ENCODE results near the gene ASXL3. TPM values are rescaled to one million over a fixed set of nuclear protein-coding genes. Genes with fewer than 3 reads are reported as not detected.

ASXL3 gene
- total and polyA plus RNA-seq, 2 experiments from 2014 or later, result 6.1 to 10.0 TPM

DNA sequence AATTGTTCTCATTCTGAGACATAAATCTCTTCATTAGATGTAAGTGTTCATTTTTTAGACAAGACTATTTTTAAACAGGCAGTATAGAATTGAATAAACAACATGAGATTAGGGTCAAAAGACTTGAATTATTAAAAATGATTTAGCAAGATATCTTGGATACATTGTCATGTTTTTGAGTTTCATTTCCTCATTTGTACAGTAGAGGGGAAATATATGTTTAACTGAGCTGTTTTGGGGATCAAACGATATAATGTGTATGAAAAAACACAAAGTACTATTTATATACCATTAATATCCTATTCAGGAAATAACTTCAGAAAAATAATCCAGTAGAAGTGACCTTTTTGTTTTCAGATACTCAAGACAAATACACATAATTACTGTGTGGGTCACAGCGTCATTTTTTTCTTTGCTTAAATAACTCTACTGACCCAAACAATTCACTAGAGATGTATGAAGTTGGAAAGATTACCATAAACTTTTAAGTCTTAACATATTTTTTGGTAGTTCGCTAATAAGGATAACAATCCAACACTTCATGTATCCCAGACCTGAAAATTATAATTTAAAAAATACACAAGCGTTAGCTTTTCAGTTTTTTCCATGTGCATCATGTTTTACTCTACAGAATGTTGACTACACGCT lies 896 bp upstream of the ASXL3 start:
- Histone ChIP-seq H3K9me3 (ENCODE audit: low read depth) (no peaks in the 10 kb centered on the region), H3K4me3 (peak overlapping the region; percentile 58), H3K36me3 (no peaks in the 10 kb centered on the region), H3K27me3 (no peaks in the 10 kb centered on the region), H3K4me1 (ENCODE audit: low read depth) (peaks cover 17% of the 10 kb centered on the region), H3K27ac (peak overlapping the region; percentile 87)
- no peak for DNase-seq (ENCODE audit: low read depth in 1 of 2, low spot score in 1 of 2)
- TF ChIP-seq, protein P1, sequence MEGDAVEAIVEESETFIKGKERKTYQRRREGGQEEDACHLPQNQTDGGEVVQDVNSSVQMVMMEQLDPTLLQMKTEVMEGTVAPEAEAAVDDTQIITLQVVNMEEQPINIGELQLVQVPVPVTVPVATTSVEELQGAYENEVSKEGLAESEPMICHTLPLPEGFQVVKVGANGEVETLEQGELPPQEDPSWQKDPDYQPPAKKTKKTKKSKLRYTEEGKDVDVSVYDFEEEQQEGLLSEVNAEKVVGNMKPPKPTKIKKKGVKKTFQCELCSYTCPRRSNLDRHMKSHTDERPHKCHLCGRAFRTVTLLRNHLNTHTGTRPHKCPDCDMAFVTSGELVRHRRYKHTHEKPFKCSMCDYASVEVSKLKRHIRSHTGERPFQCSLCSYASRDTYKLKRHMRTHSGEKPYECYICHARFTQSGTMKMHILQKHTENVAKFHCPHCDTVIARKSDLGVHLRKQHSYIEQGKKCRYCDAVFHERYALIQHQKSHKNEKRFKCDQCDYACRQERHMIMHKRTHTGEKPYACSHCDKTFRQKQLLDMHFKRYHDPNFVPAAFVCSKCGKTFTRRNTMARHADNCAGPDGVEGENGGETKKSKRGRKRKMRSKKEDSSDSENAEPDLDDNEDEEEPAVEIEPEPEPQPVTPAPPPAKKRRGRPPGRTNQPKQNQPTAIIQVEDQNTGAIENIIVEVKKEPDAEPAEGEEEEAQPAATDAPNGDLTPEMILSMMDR (IDR thresholded peaks at IDR 0.05; ENCODE audit: low read depth, low read length), result no peak

DNA sequence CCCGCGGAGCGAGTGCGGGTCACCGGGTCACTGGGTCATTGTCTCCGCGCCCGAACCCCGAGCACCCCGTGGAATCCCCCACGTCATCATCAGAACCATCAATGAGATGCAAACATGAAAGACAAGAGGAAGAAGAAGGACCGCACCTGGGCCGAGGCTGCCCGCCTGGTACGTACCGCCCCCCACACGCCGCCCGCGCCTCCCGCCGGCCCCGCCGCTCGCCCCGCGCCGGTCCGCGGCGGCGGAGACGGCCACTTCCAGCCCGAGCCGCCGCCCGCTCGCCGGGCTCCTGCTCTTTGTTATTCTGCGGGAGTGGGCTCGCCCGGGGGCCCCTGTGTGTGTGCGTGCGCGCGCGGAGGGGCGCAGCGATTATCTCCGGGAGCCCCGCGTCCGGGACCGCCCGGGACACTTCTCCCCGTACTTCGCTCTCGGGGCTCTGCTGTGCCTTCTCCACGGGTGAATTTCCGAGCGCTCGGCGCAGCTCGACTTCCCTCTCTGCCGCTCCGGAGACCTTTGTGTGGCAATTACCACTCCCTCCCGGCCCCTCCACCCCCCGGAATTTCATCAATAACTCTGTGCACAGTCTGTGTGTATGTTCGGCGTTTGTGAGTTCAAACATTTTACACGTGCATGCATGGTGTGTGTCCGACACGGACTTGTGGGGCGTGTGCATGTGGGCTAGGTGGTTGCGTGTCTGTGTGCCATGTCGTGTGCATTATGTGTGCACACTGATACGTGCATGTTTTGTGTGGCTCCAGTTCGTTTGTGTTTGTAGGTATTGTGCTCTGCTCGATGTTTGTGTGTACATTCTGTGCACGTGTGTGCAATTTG lies 714 bp downstream of the ASXL3 start:
- Histone ChIP-seq H3K27me3 (no peaks in the 10 kb centered on the region), H3K36me3 (no peaks in the 10 kb centered on the region), H3K27ac (peak overlapping the region; percentile 92), H3K9me3 (ENCODE audit: low read depth) (no peaks in the 10 kb centered on the region), H3K4me1 (ENCODE audit: low read depth) (peaks cover 32% of the 10 kb centered on the region), H3K4me3 (peak overlapping the region; percentile 71)
- TF ChIP-seq, protein P1 (IDR thresholded peaks at IDR 0.05; ENCODE audit: low read depth, low read length), result no peak
- DNase-seq (ENCODE audit: low read depth in 1 of 2, low spot score in 1 of 2), result peak in 1 of 2 donors; percentile 73

DNA sequence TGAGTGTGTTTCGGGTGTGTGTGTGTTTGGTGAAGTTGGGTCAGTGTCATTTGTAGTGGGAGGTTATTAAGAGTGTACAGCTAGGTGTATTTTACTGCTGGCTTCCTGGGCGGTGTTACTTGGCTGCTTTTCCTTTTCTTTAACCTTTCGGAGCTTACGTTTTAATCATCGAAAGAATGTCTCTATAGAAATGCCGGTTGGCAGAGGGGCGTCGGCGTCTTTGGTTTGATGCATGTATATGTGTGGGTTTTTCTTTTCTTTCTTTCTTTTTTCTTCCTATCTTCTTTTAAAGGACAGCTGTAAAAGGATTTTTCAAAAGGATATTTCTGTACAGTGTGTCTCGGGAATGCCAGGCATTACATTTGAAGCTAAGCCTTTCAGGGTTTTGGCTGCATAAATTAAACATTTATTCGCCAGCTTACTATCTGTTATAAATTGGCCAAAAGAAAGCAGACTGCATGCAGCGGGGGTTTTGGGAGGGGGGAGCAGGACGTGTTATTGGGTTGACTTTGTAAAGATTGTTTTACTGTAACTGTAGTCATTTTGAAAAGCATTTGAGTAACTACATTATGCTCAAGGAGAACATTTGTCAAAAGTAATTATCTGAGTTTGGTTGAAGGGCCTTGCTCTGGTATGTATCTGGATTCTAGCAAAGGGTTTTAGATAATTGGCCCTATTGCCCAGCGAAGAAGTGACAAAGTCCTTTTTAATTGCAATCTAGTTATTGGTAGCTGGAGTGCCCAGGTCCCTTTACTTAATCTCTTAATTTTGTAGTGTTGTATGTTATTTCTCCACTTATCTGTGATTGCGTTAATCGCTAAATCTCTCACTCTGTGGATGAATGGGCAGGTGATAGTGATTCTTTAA lies 1.6 kb downstream of the ASXL3 start:
- peak overlapping the region; percentile 71 for H3K4me3 ChIP-seq
- no peaks in the 10 kb centered on the region for H3K9me3 ChIP-seq (ENCODE audit: low read depth)
- no peaks in the 10 kb centered on the region for H3K27me3 ChIP-seq
- H3K36me3 ChIP-seq, result no peaks in the 10 kb centered on the region
- H3K4me1 ChIP-seq (ENCODE audit: low read depth), result peaks cover 35% of the 10 kb centered on the region
- peak overlapping the region; percentile 92 for H3K27ac ChIP-seq
- TF ChIP-seq, protein P1 (IDR thresholded peaks at IDR 0.05; ENCODE audit: low read depth, low read length), result no peak
- DNase-seq (ENCODE audit: low read depth in 1 of 2, low spot score in 1 of 2), result peak in 1 of 2 donors; percentile 30

DNA sequence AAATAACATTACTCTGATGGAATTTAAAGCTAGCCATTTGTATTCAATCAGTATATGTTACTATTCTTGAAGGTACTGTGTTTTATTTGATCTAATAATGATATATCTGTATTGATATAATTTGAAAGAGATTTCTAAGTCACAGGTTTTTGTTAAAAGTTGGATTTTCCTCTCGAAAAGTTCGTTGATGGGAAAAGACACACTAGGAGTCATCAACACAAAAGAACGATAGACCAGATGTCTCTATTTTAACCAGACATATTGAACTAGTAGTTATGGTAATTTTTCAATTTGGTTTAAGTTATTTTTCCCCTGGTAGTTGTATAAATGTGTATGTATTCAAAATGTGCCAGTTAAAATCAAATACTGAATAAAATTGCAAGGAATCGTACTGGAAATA lies 2.5 kb downstream of the ASXL3 start:
- DNase-seq (ENCODE audit: low read depth in 1 of 2, low spot score in 1 of 2), result no peak
- Histone ChIP-seq H3K4me1 (ENCODE audit: low read depth) (peaks cover 38% of the 10 kb centered on the region), H3K36me3 (no peaks in the 10 kb centered on the region), H3K4me3 (no peak overlapping the region), H3K27me3 (no peaks in the 10 kb centered on the region), H3K9me3 (ENCODE audit: low read depth) (no peaks in the 10 kb centered on the region), H3K27ac (no peak overlapping the region)
- TF ChIP-seq, protein P1 (IDR thresholded peaks at IDR 0.05; ENCODE audit: low read depth, low read length), result no peak

DNA sequence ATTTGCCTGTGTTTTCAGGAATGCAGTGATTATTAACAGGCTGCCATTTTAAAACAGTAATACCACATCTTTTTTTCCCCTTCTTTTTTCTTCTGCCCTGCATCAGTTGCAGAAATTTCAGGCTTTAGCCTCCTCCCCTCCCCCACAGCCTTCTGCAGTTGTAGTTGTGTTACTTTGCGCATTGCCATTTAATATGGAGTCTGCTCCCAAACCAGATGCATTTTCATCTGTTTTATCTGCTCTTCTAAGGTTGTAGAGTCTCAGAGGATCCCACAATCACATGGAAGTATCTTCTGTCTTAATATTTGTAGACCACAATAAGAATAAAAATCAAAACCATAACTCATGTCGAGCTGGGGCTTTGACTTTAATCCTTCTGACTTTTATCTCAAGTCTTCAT lies 3.8 kb downstream of the ASXL3 start:
- H3K9me3 ChIP-seq (ENCODE audit: low read depth), result no peaks in the 10 kb centered on the region
- peaks cover 38% of the 10 kb centered on the region for H3K4me1 ChIP-seq (ENCODE audit: low read depth)
- H3K36me3 ChIP-seq, result no peaks in the 10 kb centered on the region
- DNase-seq (ENCODE audit: low read depth in 1 of 2, low spot score in 1 of 2), result peak in 1 of 2 donors; percentile 46
- peak overlapping the region; percentile 6 for H3K4me3 ChIP-seq
- H3K27ac ChIP-seq, result peak overlapping the region; percentile 14
- TF ChIP-seq, protein P1 (IDR thresholded peaks at IDR 0.05; ENCODE audit: low read depth, low read length), result no peak
- H3K27me3 ChIP-seq, result no peaks in the 10 kb centered on the region
